Measurements from ENCODE around the gene IQSEC1. TPM values are rescaled to one million over a fixed set of nuclear protein-coding genes. Genes with fewer than 3 reads are reported as not detected.
"Not testable (repeated sequence)": the region's sequence is repeated elsewhere in the genome, so short reads cannot be mapped to it uniquely, and the experiment has no call there.

IQSEC1 gene
- polyA plus RNA-seq, 1 experiment = 4.8 TPM

DNA sequence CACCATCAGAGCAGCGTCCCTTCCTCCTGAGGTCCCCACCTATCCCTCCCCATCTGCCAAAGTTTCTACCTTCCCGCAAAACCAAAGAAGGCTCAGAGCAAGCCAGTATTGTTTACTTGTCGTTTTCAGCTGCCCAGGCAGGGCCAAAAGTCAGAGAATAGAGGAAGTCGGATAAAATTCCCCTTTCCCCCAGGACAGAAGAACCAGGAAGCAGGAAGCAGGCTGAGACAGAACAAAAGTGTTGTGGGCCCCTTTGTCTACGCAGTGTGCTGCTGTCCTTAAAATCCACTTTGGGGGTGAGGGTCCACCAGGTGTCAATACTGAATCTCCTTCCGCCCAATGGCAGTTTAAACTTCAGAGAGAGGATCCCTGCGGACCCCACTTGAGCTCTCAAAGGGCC lies 213.4 kb downstream of the IQSEC1 start:
- H3K36me3 ChIP-seq (ENCODE audit: control insufficient read depth, insufficient read depth, low read length) = no peaks in the 10 kb centered on the region
- ChIA-PET CTCF (interaction anchor here (1.6 to 1.9 kb wide), 3 partner anchors 8 to 32 kb away, joined by 4 to 5 read pairs (median 4); partner anchors contain the start of gene RPL32), POLR2A (no interaction called here)
- TF ChIP-seq, protein P1, sequence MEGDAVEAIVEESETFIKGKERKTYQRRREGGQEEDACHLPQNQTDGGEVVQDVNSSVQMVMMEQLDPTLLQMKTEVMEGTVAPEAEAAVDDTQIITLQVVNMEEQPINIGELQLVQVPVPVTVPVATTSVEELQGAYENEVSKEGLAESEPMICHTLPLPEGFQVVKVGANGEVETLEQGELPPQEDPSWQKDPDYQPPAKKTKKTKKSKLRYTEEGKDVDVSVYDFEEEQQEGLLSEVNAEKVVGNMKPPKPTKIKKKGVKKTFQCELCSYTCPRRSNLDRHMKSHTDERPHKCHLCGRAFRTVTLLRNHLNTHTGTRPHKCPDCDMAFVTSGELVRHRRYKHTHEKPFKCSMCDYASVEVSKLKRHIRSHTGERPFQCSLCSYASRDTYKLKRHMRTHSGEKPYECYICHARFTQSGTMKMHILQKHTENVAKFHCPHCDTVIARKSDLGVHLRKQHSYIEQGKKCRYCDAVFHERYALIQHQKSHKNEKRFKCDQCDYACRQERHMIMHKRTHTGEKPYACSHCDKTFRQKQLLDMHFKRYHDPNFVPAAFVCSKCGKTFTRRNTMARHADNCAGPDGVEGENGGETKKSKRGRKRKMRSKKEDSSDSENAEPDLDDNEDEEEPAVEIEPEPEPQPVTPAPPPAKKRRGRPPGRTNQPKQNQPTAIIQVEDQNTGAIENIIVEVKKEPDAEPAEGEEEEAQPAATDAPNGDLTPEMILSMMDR (IDR thresholded peaks at IDR 0.05; ENCODE audit: insufficient read depth, low read depth, low read length) = no peak
- no peak for DNase-seq (ENCODE audit: low read depth)
- no peak overlapping the region for H3K4me3 ChIP-seq (ENCODE audit: low read depth, low read length)
- H3K27me3 ChIP-seq (ENCODE audit: control insufficient read depth, insufficient read depth, low read length) = peaks cover 8% of the 10 kb centered on the region

DNA sequence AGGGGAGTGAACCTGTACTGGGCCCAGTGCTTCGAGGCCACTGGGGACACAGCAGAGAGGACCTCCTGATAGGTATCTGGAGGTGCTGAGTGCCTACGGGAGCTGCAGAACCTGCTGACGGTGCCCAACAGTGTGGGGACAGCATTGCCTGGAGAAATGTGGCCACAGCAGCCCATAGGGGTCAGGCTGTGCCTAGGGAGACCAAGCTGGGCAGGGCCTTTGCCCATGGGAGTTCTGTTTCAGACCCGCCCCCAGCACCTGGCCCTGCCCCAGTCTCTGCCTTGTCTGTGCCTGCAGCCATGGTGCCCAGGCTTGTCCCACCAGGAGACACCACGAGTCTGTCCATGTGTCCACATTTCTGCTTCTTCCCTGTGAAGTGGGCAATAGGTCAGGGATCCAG lies 216.6 kb downstream of the IQSEC1 start:
- H3K27me3 ChIP-seq (ENCODE audit: control insufficient read depth, insufficient read depth, low read length) = peaks cover 8% of the 10 kb centered on the region
- no peak for DNase-seq (ENCODE audit: low read depth)
- no peak overlapping the region for H3K4me3 ChIP-seq (ENCODE audit: low read depth, low read length)
- TF ChIP-seq, protein P1 (IDR thresholded peaks at IDR 0.05; ENCODE audit: insufficient read depth, low read depth, low read length) = no peak
- ChIA-PET POLR2A (no interaction called here), CTCF (interaction anchor here (1.9 kb wide), 1 partner anchor 11 kb away, joined by 6 read pairs; no protein-coding TSS in a partner anchor)
- H3K36me3 ChIP-seq (ENCODE audit: control insufficient read depth, insufficient read depth, low read length) = no peaks in the 10 kb centered on the region

DNA sequence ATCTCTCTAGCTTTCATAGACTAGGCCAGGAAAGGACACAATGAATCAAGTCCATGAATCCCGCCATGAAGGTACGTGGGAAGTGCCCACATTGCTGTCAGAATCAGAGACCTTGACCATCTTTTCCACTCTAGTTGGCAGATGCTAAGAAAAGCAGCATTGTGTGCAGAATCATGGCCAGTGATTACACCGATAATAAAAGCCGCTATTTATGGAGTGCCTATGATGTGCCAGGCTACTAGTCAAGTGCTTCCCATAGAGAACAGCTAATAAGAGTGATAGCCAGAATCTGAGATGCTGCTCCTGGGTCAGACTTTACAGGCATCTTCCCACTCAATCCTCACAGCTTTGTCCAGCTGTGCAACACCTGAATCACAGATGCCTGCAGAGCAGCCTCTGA lies 218.7 kb downstream of the IQSEC1 start:
- CTCF ChIA-PET = interaction anchor here (0.8 to 2.9 kb wide), 3 partner anchors 12 to 37 kb away, joined by 4 to 10 read pairs (median 10); partner anchors contain the start of gene RPL32
- no peak for DNase-seq (ENCODE audit: low read depth)

DNA sequence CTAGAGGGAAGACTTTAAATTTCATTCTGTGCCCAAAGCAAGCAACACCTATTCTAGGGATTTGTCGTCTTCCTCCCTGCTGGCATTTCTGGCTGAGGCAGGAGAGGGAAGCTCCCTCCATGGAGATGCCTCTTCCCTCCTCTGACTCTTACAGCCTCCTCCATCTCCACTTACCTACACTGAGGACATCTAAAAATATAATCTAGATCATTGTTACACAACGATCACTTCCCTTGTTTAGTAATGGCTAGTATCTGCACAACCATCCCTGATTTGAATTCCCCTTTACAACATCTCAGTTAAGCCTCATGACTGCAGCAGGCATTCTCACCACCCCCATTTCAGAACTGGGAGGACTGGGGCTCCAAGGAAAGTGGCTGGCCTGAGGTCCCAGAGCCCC lies 219.4 kb downstream of the IQSEC1 start:
- H3K27me3 ChIP-seq (ENCODE audit: control insufficient read depth, insufficient read depth, low read length) = peaks cover 15% of the 10 kb centered on the region
- DNase-seq (ENCODE audit: low read depth); POLR2A ChIA-PET; H3K4me3 ChIP-seq (ENCODE audit: low read depth, low read length); H3K36me3 ChIP-seq (ENCODE audit: control insufficient read depth, insufficient read depth, low read length): not testable (repeated sequence)
- CTCF ChIA-PET = interaction anchor here (2.3 to 2.9 kb wide), 2 partner anchors 13 to 37 kb away, joined by 10 read pairs; partner anchors contain the start of gene RPL32

More for the DNA sequence above, 218.7 kb downstream of the IQSEC1 start:
- Histone ChIP-seq H3K27me3 (ENCODE audit: control insufficient read depth, insufficient read depth, low read length) (peaks cover 15% of the 10 kb centered on the region), H3K36me3 (ENCODE audit: control insufficient read depth, insufficient read depth, low read length) (no peaks in the 10 kb centered on the region), H3K4me3 (ENCODE audit: low read depth, low read length) (no peak overlapping the region)
- POLR2A ChIA-PET = no interaction called here
- TF ChIP-seq, protein P1 (IDR thresholded peaks at IDR 0.05; ENCODE audit: insufficient read depth, low read depth, low read length) = no peak

DNA sequence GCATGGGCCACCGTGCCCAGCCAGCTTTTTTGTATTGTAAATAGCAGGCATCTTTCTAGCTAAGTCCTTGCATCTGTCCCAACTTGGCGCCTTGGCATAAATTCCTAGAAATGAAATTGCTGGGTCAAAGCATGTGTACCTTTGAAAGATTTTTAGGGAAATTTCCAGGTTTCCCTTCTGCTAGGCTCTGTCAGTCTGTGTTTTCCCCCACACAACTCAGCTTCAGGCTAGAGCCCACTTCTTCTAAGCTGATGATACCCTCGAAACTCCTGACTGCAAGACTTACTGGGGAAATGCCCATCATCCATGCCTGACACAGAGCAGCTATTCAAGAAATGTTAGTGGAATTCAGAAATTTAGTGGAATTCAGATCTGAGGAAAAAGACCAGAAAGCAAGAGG lies 221.0 kb downstream of the IQSEC1 start:
- TF ChIP-seq, protein P1 (IDR thresholded peaks at IDR 0.05; ENCODE audit: insufficient read depth, low read depth, low read length) = no peak

More for the DNA sequence above, 221.0 kb downstream of the IQSEC1 start:
- peaks cover 15% of the 10 kb centered on the region for H3K27me3 ChIP-seq (ENCODE audit: control insufficient read depth, insufficient read depth, low read length)
- CTCF ChIA-PET = interaction anchor here (1.1 to 1.8 kb wide), 3 partner anchors 10 to 167 kb away, joined by 3 to 14 read pairs (median 3); partner anchors contain the start of gene RPL32
- POLR2A ChIA-PET = no interaction called here
- DNase-seq (ENCODE audit: low read depth) = no peak
- H3K4me3 ChIP-seq (ENCODE audit: low read depth, low read length) = no peak overlapping the region
- no peaks in the 10 kb centered on the region for H3K36me3 ChIP-seq (ENCODE audit: control insufficient read depth, insufficient read depth, low read length)

Small RNAs within 50 kb of the gene (small RNA-seq; reads per million reads assigned to genes)
- gene AC034198.1 (ENCODE audit: insufficient read length, low read depth, low replicate concordance) (not detected), gene AC069271.1 (ENCODE audit: insufficient read length, low read depth, low replicate concordance) (not detected)

Other genes starting within 250 kb of the IQSEC1 start
- gene RPL32, start 231.9 kb downstream of the IQSEC1 start, polyA plus RNA-seq (2011; rRNA removed) = 3,018 and 4,118 TPM in 2 replicates

Data from BJ (cell line).